HepG2 (cell line): ENCODE results near the gene TMEM182. TPM values are rescaled to one million over a fixed set of nuclear protein-coding genes. Genes with fewer than 3 reads are reported as not detected.

Experiments used
- ASH2L ChIP-seq: fragments of 300-600, 200-600 bp; sonication (generic); IDR thresholded peaks from 2 replicates; pipeline ENCODE4 v1.7.0; 2017; ENCODE audit warnings: low read depth, mild to moderate bottlenecking, moderate library complexity, mixed read lengths, low read length; ENCODE audit not compliant: insufficient read length
- KLF13 ChIP-seq: sonication (generic); formaldehyde crosslinking; IDR thresholded peaks from 2 replicates; pipeline ENCODE4 v1.4.0; 2020; ENCODE audit warnings: mild to moderate bottlenecking, missing genetic modification reagents
- MIER2 ChIP-seq: IDR thresholded peaks from 2 replicates; pipeline ENCODE4 v1.6.1; 2016; ENCODE audit warnings: missing biosample characterization, missing genetic modification reagents
- MIER3 ChIP-seq: IDR thresholded peaks from 2 replicates; pipeline ENCODE4 v1.6.1; 2016; ENCODE audit warnings: missing compliant biosample characterization, borderline replicate concordance
- MLX ChIP-seq: IDR thresholded peaks from 2 replicates; pipeline ENCODE4 v1.6.1; 2016
- SRSF4 ChIP-seq: fragments of 200-400 bp; formaldehyde crosslinking; IDR thresholded peaks from one replicate; pipeline ENCODE4 v1.6.1; 2018; ENCODE audit warnings: mild to moderate bottlenecking, low read depth, low read length, moderate library complexity; ENCODE audit not compliant: poor library complexity, severe bottlenecking
- ZNF274 ChIP-seq: sonication (generic); formaldehyde crosslinking; IDR thresholded peaks from 2 replicates; pipeline ENCODE4 v1.5.1; 2020; ENCODE audit warnings: mild to moderate bottlenecking, missing genetic modification reagents
- polyA plus RNA-seq, 8 experiments: library from polyadenylated mRNA; depleted of rRNA in 3 of 8; stranded (reverse) in 7 of 8; unstranded in 1 of 8; fragments of >200 nt; fragmentation: Illumina TruSeq in 4 of 8; extraction: Trizol in 4 of 8; gene quantifications; 2 replicates each; pipeline versions ENCODE4 v1.2.1 to v1.2.3, GENCODE V29; 2011 to 2016; ENCODE audit warnings: low read depth in 4 of 8, missing spikeins in 1 of 8, mixed read lengths in 1 of 8; ENCODE audit not compliant: insufficient read depth in 1 of 8
- total RNA-seq, 5 experiments: library from RNA; depleted of rRNA; stranded (reverse); fragments of >200 nt; fragmentation: Illumina TruSeq; extraction: Trizol; gene quantifications; 2 replicates each; pipeline ENCODE4 v1.2.3, GENCODE V29; 2016; ENCODE audit warnings: low read depth in 1 of 5
- TF ChIP-seq, protein P1 (sequence below): sonication (generic); formaldehyde crosslinking; IDR thresholded peaks from 2 replicates; pipeline ENCODE4 v1.8.0; 2023; ENCODE audit warnings: mild to moderate bottlenecking, missing genetic modification reagents
- TF ChIP-seq, protein P2 (sequence below): IDR thresholded peaks from 2 replicates; pipeline ENCODE4 v1.6.1; 2016; ENCODE audit warnings: low read depth, missing genetic modification reagents, missing compliant biosample characterization

The TMEM182 gene
- total and polyA plus RNA-seq, 2 of the 13 experiments (the other 11 are each of a cell fraction or from before 2014, with no cell fraction given) = 8.7 to 8.9 TPM

- TF ChIP-seq, protein P1, sequence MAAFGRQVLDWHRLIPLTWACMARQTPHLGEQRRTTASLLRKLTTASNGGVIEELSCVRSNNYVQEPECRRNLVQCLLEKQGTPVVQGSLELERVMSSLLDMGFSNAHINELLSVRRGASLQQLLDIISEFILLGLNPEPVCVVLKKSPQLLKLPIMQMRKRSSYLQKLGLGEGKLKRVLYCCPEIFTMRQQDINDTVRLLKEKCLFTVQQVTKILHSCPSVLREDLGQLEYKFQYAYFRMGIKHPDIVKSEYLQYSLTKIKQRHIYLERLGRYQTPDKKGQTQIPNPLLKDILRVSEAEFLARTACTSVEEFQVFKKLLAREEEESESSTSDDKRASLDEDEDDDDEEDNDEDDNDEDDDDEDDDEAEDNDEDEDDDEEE (CRISPR knock-in tag) = no peak
- TF ChIP-seq ZNF274 (CRISPR knock-in tag) = no peak
- TF ChIP-seq MIER3 (CRISPR knock-in tag) = no peak
- TF ChIP-seq KLF13 (CRISPR knock-in tag) = no peak
- no peak for TF ChIP-seq SRSF4
- TF ChIP-seq MIER2 (CRISPR knock-in tag) = no peak
- TF ChIP-seq, protein P2, sequence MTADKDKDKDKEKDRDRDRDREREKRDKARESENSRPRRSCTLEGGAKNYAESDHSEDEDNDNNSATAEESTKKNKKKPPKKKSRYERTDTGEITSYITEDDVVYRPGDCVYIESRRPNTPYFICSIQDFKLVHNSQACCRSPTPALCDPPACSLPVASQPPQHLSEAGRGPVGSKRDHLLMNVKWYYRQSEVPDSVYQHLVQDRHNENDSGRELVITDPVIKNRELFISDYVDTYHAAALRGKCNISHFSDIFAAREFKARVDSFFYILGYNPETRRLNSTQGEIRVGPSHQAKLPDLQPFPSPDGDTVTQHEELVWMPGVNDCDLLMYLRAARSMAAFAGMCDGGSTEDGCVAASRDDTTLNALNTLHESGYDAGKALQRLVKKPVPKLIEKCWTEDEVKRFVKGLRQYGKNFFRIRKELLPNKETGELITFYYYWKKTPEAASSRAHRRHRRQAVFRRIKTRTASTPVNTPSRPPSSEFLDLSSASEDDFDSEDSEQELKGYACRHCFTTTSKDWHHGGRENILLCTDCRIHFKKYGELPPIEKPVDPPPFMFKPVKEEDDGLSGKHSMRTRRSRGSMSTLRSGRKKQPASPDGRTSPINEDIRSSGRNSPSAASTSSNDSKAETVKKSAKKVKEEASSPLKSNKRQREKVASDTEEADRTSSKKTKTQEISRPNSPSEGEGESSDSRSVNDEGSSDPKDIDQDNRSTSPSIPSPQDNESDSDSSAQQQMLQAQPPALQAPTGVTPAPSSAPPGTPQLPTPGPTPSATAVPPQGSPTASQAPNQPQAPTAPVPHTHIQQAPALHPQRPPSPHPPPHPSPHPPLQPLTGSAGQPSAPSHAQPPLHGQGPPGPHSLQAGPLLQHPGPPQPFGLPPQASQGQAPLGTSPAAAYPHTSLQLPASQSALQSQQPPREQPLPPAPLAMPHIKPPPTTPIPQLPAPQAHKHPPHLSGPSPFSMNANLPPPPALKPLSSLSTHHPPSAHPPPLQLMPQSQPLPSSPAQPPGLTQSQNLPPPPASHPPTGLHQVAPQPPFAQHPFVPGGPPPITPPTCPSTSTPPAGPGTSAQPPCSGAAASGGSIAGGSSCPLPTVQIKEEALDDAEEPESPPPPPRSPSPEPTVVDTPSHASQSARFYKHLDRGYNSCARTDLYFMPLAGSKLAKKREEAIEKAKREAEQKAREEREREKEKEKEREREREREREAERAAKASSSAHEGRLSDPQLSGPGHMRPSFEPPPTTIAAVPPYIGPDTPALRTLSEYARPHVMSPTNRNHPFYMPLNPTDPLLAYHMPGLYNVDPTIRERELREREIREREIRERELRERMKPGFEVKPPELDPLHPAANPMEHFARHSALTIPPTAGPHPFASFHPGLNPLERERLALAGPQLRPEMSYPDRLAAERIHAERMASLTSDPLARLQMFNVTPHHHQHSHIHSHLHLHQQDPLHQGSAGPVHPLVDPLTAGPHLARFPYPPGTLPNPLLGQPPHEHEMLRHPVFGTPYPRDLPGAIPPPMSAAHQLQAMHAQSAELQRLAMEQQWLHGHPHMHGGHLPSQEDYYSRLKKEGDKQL = no peak
- no peak for TF ChIP-seq MLX (CRISPR knock-in tag)
- no peak for TF ChIP-seq ASH2L
These were observed 27.0 kb downstream of the TMEM182 start (continued) for GRCh38 chr2:102788885-102789260.
